ENCODE data around the gene UBP1. TPM values are rescaled to one million over a fixed set of nuclear protein-coding genes. Genes with fewer than 3 reads are reported as not detected.
"Not testable (repeated sequence)": the region's sequence is repeated elsewhere in the genome, so short reads cannot be mapped to it uniquely, and the experiment has no call there.

The UBP1 gene
- polyA plus RNA-seq (ENCODE audit: insufficient read length in 4 of 4): 100 to 1,000 TPM in 3 of 4 donors, 10 to 100 TPM in 1; 82.5 to 116 (median 109) TPM

- DNase-seq (ENCODE audit: low read depth in 4 of 4, low spot score in 3 of 4): peak; percentile 99 to 100 (median 100)
These were observed at the start of gene UBP1 for GRCh38 chr3:33440328-33441224. UBP1 (minus strand) TSS chr3:33440405; CDS start chr3:33439848, 557 bp downstream.

- no peak for DNase-seq (ENCODE audit: low read depth in 4 of 4, low spot score in 3 of 4)
These were observed 48.5 kb upstream of the UBP1 start for GRCh38 chr3:33488683-33489082.

GRCh38 chr3:33488246-33488645 lies 48.0 kb upstream of the UBP1 start:
- DNase-seq (ENCODE audit: low read depth in 4 of 4, low spot score in 3 of 4): no peak

- no peak for DNase-seq (ENCODE audit: low read depth in 4 of 4, low spot score in 3 of 4)
These were observed 41.9 kb upstream of the UBP1 start for GRCh38 chr3:33482111-33482521.

- DNase-seq (ENCODE audit: low read depth in 4 of 4, low spot score in 3 of 4): no peak
These were observed 34.7 kb upstream of the UBP1 start for GRCh38 chr3:33474896-33475295.

GRCh38 chr3:33473813-33474212 lies 33.6 kb upstream of the UBP1 start:
- no peak for DNase-seq (ENCODE audit: low read depth in 4 of 4, low spot score in 3 of 4)

- DNase-seq (ENCODE audit: low read depth in 4 of 4, low spot score in 3 of 4): no peak
These were observed 27.6 kb upstream of the UBP1 start for GRCh38 chr3:33467786-33468185.

GRCh38 chr3:33461097-33461496 lies 20.9 kb upstream of the UBP1 start:
- no peak for DNase-seq (ENCODE audit: low read depth in 4 of 4, low spot score in 3 of 4)

- not testable (repeated sequence) for DNase-seq (ENCODE audit: low read depth in 4 of 4, low spot score in 3 of 4)
These were observed 19.4 kb upstream of the UBP1 start for GRCh38 chr3:33459577-33459976.

GRCh38 chr3:33458446-33458845 lies 18.2 kb upstream of the UBP1 start:
- no peak for DNase-seq (ENCODE audit: low read depth in 4 of 4, low spot score in 3 of 4)

GRCh38 chr3:33456756-33457155 lies 16.6 kb upstream of the UBP1 start:
- no peak for DNase-seq (ENCODE audit: low read depth in 4 of 4, low spot score in 3 of 4)

GRCh38 chr3:33453331-33453761 lies 13.1 kb upstream of the UBP1 start:
- DNase-seq (ENCODE audit: low read depth in 4 of 4, low spot score in 3 of 4): no peak

GRCh38 chr3:33451994-33452393 lies 11.8 kb upstream of the UBP1 start:
- DNase-seq (ENCODE audit: low read depth in 4 of 4, low spot score in 3 of 4): not testable (repeated sequence)

GRCh38 chr3:33447958-33448357 lies 7.8 kb upstream of the UBP1 start:
- DNase-seq (ENCODE audit: low read depth in 4 of 4, low spot score in 3 of 4): no peak

GRCh38 chr3:33447256-33447625 lies 7.0 kb upstream of the UBP1 start:
- DNase-seq (ENCODE audit: low read depth in 4 of 4, low spot score in 3 of 4): not testable (repeated sequence)

- no peak for DNase-seq (ENCODE audit: low read depth in 4 of 4, low spot score in 3 of 4)
These were observed 2.0 kb upstream of the UBP1 start for GRCh38 chr3:33442190-33442589.

- DNase-seq (ENCODE audit: low read depth in 4 of 4, low spot score in 3 of 4): peak in 1 of 4 donors; percentile 44
These were observed 1.2 kb upstream of the UBP1 start for GRCh38 chr3:33441225-33441976.

GRCh38 chr3:33439546-33440327 lies 468 bp downstream of the UBP1 start:
- DNase-seq (ENCODE audit: low read depth in 4 of 4, low spot score in 3 of 4): peak in 2 of 4 donors; percentile 13 to 50

GRCh38 chr3:33438881-33439545 lies 1.2 kb downstream of the UBP1 start:
- peak in 2 of 4 donors; percentile 15 to 21 for DNase-seq (ENCODE audit: low read depth in 4 of 4, low spot score in 3 of 4)

- peak in 1 of 4 donors; percentile 8 for DNase-seq (ENCODE audit: low read depth in 4 of 4, low spot score in 3 of 4)
These were observed 1.9 kb downstream of the UBP1 start for GRCh38 chr3:33438284-33438668.

Measured in right renal pelvis (tissue), 4 donors.